ENCODE results near the gene OR4D6.

Gene OR4D6

GRCh38 chr11:59429924-59430516, 26.7 kb upstream of the OR4D6 start:
- no peak for TF ChIP-seq POLR2AphosphoS5 (IDR thresholded peaks at IDR 0.05; ENCODE audit: low read depth, low read length)
- TF ChIP-seq SIN3A (IDR thresholded peaks at IDR 0.05; ENCODE audit: borderline replicate concordance, insufficient read depth, low read length), result no peak
- no peak for TF ChIP-seq TAF1 (IDR thresholded peaks at IDR 0.05; ENCODE audit: borderline replicate concordance, insufficient read depth, low read length)
- TF ChIP-seq REST (IDR thresholded peaks at IDR 0.05; ENCODE audit: insufficient read depth in 1 of 2, low read depth in 2 of 2, low read length in 2 of 2), result no peak
- TF ChIP-seq FOXP2 (optimal IDR thresholded peaks at IDR 0.05; ENCODE audit: borderline replicate concordance, extremely low read depth, extremely low read length, insufficient read depth), result no peak

GRCh38 chr11:59436169-59436568, 20.6 kb upstream of the OR4D6 start, which contains the start of gene OR5A1:
TSS of gene OR5A1 (plus strand) at chr11:59436469. CDS start at chr11:59443169, 6,700 bp downstream.
- TF ChIP-seq SIN3A (IDR thresholded peaks at IDR 0.05; ENCODE audit: borderline replicate concordance, insufficient read depth, low read length) (no peak), REST (IDR thresholded peaks at IDR 0.05; ENCODE audit: insufficient read depth in 1 of 2, low read depth in 2 of 2, low read length in 2 of 2) (no peak)

- no peak for TF ChIP-seq SIN3A (IDR thresholded peaks at IDR 0.05; ENCODE audit: borderline replicate concordance, insufficient read depth, low read length)
- TF ChIP-seq REST (IDR thresholded peaks at IDR 0.05; ENCODE audit: insufficient read depth in 1 of 2, low read depth in 2 of 2, low read length in 2 of 2), result no peak
Measured at GRCh38 chr11:59437770-59438169, 19.0 kb upstream of the OR4D6 start.

- TF ChIP-seq REST (IDR thresholded peaks at IDR 0.05; ENCODE audit: insufficient read depth in 1 of 2, low read depth in 2 of 2, low read length in 2 of 2), result no peak
- no peak for TF ChIP-seq TAF1 (IDR thresholded peaks at IDR 0.05; ENCODE audit: borderline replicate concordance, insufficient read depth, low read length)
- no peak for TF ChIP-seq SIN3A (IDR thresholded peaks at IDR 0.05; ENCODE audit: borderline replicate concordance, insufficient read depth, low read length)
- no peak for TF ChIP-seq FOXP2 (optimal IDR thresholded peaks at IDR 0.05; ENCODE audit: borderline replicate concordance, extremely low read depth, extremely low read length, insufficient read depth)
- TF ChIP-seq POLR2AphosphoS5 (IDR thresholded peaks at IDR 0.05; ENCODE audit: low read depth, low read length), result no peak
Measured at GRCh38 chr11:59448484-59448883, 8.3 kb upstream of the OR4D6 start.

GRCh38 chr11:59459916-59460315, 3.2 kb downstream of the OR4D6 start:
- no peak for TF ChIP-seq POLR2AphosphoS5 (IDR thresholded peaks at IDR 0.05; ENCODE audit: low read depth, low read length)
- TF ChIP-seq SIN3A (IDR thresholded peaks at IDR 0.05; ENCODE audit: borderline replicate concordance, insufficient read depth, low read length), result no peak
- TF ChIP-seq FOXP2 (optimal IDR thresholded peaks at IDR 0.05; ENCODE audit: borderline replicate concordance, extremely low read depth, extremely low read length, insufficient read depth), result no peak
- TF ChIP-seq REST (IDR thresholded peaks at IDR 0.05; ENCODE audit: insufficient read depth in 1 of 2, low read depth in 2 of 2, low read length in 2 of 2), result no peak
- no peak for TF ChIP-seq TAF1 (IDR thresholded peaks at IDR 0.05; ENCODE audit: borderline replicate concordance, insufficient read depth, low read length)

Measured in PFSK-1 (cell line).